GM23338 (cell line): ENCODE data around the gene RBKS. TPM values are rescaled to one million over a fixed set of nuclear protein-coding genes. Genes with fewer than 3 reads are reported as not detected.

Experiments
- polyA plus RNA-seq: library from polyadenylated mRNA; unstranded; fragments of >200 nt; fragmentation: Nextera tagmentation; extraction: Ambion mirVana; gene quantifications from 2 replicates; pipeline ENCODE4 v1.2.1, GENCODE V29; 2016
- total RNA-seq: library from RNA; depleted of rRNA; stranded (reverse); fragments of >200 nt; shearing (Covaris generic); gene quantifications from 2 replicates; pipeline ENCODE4 v1.2.3, GENCODE V29; 2014; rRNA removed

RBKS gene
- total and polyA plus RNA-seq, 2 experiments from 2014 or later, result 1.3 to 1.5 TPM

Other genes with a start within 250 kb of the RBKS start
- gene SUPT7L, start 226.8 kb downstream of the RBKS start, total RNA-seq, result 16.5 and 17.7 TPM in 2 replicates
- gene SUPT7L, start 226.8 kb downstream of the RBKS start, polyA plus RNA-seq, result 13.5 and 13.7 TPM in 2 replicates
- 19.0 and 24.3 TPM in 2 replicates for gene SLC4A1AP, start 226.5 kb downstream of the RBKS start, total RNA-seq
- gene SLC4A1AP, start 226.5 kb downstream of the RBKS start, polyA plus RNA-seq, result 25.2 and 29.2 TPM in 2 replicates
- gene MRPL33, start 118.7 kb downstream of the RBKS start, total RNA-seq, result 80.5 and 83.9 TPM in 2 replicates
- 292 and 310 TPM in 2 replicates for gene MRPL33, start 118.7 kb downstream of the RBKS start, polyA plus RNA-seq
- 21.5 and 27.9 TPM in 2 replicates for gene BABAM2, start 342 bp upstream of the RBKS start, total RNA-seq
- 17.8 and 18.4 TPM in 2 replicates for gene BABAM2, start 342 bp upstream of the RBKS start, polyA plus RNA-seq